GM19468 (cell line): ENCODE results near the gene H3-3A.

Experiments used
- ATAC-seq: cut with Tn5 transposase; IDR thresholded peaks from one replicate; pipeline ENCODE4 v1.9.1; 2021; ENCODE audit warnings: mild to moderate bottlenecking, moderate library complexity, moderate number of reproducible peaks; ENCODE audit not compliant: unreplicated experiment; ENCODE audit errors: extremely low read depth

Gene H3-3A

GRCh38 chr1:226051365-226051764, 11.2 kb upstream of the H3-3A start:
- no peak for ATAC-seq

- no peak for ATAC-seq
These were observed 10.5 kb upstream of the H3-3A start for GRCh38 chr1:226052061-226052460.

DNA sequence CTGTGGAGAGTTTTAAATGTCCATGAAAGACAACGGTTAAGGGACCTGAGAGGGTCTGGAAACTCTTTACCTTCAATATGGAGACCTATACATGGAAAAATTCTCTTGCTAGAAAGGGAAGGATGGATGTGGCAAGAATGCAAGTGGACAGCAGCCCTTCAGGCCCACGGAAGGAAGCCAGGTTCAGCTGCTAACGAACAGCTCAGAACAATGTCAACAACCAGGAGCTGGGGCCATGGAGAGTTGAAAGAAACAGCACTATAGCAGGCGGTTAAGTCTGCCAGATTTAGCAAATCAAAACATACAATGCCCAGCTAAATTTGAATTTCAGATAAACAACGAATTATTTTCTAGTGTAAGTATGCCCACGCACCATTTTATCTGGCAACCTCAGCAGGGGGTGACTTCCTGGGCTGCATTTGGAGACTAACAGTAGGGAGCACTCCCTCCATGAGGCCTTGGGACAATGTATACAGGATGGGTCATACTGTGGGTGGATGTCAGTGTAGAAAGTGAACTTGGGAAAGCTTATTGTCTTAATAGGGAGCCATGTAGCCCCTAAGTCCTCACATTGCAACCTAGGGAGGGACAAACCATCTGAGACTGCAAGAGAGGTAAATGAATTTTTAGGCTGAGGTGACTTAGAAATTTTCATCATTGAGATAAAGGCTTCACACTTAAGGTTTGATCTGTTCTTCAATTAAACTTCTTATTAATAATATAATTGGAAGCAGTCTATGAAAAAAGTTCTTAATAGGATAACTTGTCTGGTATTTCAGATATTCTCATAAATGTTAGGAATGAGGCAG, 7.8 kb upstream of the H3-3A start:
- ATAC-seq = no peak

DNA sequence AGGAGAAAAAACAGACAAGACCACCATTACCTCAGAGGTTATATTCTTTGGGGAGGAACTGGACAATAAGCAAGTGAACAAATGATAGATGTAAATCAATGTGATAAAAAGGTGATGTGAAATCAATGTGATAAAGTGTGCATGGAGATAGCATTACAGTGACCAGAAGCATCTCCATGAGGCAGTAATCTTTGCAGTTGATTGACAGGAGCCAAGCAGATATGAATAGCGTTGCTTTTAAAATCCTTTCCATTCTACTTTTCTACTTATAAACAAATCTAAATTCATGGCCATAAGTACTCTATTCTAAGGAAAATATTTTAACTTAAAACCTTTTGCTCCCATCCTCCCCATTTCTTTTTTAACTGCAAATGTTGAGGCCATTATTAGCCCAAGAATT, 2.8 kb upstream of the H3-3A start:
- ATAC-seq = no peak

DNA sequence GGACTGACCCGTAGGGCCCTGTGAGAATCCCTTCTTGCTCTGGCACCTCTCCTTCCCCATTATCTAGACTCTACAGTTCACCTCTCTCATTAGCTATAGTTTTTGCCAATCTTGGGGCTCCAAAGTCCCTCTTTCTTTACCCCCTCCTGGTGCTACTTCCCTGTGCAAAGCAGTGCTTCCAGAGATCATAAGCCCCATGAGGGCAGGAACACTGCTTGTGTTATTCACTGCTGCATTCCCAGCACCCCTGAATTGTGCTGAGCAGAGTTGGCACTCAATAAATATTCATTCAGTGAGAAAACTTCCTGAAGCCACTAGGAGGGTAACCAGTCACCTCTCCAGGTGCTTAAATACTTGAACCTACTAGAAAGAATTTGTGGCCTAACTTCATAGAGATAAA, 2.1 kb upstream of the H3-3A start:
- ATAC-seq = no peak

DNA sequence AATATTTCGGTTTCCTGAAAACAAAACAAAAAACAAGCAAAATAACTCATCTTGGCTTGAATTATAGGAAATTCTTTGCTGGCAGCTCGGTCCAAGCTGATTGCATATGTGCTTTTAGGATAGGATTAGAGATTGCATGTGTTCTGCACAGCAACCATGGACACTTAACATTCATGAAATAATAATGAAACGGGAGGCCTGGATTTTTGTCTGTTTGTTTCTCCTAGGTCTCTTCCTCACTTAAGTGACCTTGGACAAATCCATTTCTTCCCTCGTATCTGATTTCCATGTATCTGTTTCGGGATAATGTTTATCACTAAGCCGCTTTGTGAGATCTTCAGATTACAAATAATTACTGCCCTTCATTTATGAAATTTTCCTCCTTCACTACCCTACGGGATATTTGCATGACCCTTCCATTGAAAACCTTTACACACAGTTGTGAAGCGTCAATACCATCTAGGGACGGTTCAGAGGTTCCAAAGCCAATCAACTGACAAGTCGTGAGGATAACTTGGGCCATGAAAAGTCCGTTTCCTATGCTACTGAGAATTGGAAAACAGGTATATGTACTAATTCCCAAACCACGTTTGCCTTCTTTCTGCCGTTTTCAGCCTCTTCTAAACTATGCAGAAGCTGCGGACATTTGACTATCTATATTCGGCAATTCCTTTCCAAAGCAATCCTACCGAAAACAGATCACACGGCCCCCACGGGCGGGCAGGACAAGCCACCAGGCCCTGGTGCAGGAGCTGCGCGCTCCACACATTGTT, 1.3 kb upstream of the H3-3A start:
- ATAC-seq = no peak

DNA sequence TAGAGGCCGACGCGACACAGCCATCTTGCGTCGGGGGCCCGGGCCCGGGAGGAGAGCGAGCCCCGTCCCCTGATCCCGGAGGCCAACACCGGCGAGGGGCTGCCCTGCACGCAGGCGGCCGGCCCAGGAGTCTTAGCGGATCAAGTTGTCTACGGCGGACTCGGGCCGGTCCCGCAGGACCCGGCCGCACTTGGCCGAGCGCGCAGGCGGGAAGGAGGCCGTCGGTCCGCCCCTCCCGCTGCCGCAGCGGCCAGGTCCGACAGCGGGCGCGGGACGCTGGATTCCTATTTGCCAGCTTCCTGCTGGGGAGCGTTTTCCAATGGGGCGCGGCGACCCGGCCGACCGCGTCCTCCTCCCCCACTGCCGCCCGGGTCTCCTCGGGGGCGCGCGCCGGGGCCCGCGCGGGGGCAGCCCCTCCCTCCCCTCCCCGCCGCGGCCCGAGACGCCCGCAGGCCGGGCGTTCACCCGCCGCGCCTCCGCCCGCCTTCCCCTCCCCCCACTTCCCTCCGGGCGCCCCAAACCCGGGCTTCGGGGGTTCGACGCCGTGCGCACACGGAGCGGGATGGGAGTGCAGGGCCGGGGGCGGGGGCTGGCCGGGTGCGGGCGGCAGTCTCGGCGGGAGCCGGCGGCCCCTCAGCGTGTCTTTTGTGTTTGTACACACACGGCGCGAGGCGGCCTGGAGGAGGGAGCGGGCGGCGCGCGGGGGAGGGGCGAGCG, 517 bp upstream of the H3-3A start:
- ATAC-seq = peak; percentile 28

DNA sequence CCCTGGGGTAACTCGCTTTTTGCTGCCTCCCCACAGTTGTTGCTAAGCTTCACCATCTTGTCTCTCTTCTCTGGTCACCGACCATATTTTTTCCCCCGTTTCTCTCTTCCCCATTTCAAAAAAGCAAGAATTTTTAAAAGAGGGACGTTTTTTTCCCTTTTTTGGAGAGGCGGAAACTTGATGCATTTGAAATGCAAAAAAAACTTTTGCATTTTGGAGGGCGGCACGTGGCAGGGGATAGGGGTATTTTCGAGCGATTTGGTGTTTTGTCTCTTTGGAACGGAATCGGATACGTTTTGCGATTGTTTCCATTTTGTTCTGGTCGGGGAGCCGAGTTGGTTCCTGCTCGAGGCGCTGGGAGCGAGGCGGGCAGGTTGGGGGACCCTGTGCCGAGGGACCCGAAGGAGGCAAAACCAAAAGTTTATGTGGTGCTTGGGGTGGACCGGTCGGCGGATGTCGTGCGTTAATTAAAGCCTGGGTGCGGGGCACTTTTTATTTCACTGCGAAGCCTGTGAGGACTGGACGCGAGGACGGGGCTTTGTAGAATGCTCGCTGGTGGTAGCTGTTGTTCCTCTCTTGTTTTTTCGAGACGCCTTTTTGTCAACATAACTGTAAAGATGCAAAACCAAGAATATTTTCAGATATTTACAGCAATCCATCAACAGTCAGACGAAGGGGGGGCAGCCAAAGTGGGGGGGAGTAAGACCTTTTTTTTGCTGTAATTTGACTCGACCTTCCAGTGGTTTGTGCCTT, 884 bp downstream of the H3-3A start:
- ATAC-seq = no peak

- no peak for ATAC-seq
These were observed 1.7 kb downstream of the H3-3A start for GRCh38 chr1:226063977-226064815.

DNA sequence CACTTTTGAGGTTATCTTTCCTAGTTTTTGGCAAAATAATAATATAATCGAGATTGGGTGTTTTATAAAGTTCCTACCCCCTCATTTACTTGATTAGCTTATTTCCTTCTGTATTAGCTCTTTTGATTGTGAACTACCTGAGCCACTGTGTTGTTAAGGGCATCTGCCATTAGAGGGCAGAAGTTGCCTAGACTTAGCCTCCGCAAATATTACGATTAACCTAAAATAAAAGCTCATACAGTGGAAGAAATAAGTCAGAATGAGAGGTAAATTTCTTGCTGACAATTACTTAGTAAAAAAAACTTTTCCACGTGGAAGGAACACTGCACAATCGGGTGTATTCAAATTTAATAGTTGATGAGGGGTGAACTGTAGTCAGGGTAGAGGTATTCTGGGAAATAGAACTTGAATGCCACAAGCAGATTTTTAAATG, 2.3 kb downstream of the H3-3A start:
- no peak for ATAC-seq

- ATAC-seq = no peak
These were observed 4.0 kb downstream of the H3-3A start for GRCh38 chr1:226066415-226067078.

GRCh38 chr1:226069811-226070489, 7.4 kb downstream of the H3-3A start:
- no peak for ATAC-seq

DNA sequence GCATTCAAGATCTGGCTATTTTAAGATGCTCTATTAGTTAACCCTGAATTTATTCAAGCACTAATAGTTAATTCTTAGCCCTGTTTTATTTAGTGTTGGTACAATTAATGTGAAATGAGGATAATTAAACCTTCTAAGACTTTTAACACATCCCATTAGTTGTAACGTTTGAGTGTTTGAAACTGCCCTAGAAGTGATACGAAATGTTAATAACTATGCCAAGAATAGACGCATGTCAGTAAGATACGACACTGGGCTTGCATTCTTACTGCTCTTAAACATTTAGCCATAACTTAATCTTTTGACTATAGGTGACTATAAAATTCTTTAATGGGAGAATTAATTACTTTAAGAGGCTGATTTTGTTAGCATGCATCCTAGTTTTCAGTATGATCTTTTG, 9.8 kb downstream of the H3-3A start:
- no peak for ATAC-seq

DNA sequence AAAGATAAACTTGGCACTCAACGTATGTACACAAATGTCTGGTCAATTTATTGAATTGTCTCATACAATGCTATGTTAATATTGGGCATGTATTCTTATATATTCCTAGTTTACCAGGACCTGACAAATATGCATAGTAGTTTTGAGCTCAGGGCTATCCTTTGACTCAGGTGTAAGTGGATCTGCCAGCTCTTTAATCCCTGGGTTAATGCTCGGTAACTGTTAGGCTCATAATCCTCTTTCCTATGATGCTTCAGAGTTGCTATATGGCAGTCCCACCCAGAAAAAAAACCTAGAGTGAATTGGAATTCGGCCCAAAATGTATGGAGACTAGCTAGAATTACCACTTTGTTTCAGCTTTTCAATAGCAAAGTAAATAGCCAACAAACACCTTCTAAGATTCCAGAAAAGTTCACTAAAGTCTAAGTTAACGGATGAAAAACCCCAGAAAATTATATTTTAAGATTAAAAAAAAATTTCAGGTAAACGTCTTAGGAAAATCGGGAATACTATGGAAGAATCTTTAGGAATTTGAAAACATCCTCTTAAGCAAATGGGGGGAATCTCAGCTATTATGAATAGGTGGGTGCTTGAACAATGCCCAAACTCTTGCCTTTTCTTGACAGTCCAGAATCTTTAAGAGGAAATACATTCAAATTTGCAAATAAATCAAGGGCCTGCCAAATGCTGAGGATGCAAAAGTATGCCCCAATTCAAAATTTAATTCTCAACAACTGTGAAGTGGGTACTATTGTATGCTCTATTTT, 10.9 kb downstream of the H3-3A start:
- ATAC-seq = no peak

DNA sequence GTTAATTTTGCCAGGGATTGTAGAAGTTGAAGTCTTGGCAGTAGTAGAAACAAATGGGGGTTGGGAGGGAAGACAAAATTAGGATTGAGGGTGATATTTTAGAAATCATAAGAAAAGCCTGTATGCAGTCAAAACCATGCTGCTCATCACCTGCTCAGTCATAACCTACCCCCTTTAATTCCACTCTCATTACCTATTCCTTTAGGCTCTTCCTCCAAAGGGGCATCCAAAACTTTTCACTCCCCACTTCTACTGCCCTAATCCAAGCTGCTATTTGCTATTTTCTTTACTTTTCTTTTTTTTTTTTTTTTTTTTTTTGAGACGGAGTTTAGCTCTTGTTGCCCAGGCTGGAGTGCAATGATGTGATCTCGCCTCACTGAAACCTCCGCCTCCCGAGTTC, 11.5 kb downstream of the H3-3A start:
- no peak for ATAC-seq

DNA sequence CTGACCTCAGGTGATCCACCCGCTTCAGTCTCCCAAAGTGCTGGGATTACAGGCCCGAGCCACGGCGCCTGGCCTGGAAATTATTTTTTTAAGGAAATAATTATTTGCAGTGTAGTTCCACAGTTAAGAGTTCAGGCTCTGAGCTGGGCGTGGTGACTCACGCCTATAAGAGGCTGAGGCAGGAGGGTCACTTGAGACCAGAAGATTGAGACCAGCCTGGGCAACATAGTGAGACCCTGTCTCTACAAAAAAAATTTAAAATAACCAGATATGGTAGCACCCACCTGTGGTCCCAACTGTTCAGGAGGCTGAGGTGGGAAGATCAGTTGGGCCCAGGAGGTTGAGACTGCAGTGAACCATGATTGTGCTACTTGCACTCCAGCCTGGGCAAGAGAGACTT, 13.9 kb downstream of the H3-3A start:
- ATAC-seq = no peak

DNA sequence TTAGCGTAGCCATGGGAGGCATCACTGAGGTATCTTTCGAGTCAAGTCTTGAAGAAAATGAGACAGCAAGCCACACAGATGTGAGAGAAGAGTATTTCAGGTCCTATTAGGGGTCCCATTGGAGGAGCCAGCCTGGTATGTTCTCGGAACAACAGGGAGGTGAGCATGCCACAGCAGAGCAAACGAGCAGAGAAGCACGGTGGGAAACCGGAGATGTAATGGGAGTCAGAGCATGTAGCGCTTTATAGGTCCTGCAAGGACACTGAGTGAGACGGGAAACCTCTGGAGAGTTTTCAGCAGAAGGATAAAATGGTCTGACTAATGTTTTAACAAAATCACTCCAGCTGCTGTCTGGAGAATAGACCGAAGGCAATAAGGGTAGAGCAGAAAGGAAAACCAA, 15.9 kb downstream of the H3-3A start:
- ATAC-seq = no peak

GRCh38 chr1:226082587-226082917, 20.0 kb downstream of the H3-3A start:
- ATAC-seq = no peak
